NCI-H1930 (cell line): ENCODE data around the gene STAU1.
"Not testable (repeated sequence)": the region's sequence is repeated elsewhere in the genome, so short reads cannot be mapped to it uniquely, and the experiment has no call there.

Source experiments
- DNase-seq, 2 experiments: peaks; one replicate each; lab custom pipeline; 2025; lab: John Stamatoyannopoulos, UW

Gene STAU1

DNA sequence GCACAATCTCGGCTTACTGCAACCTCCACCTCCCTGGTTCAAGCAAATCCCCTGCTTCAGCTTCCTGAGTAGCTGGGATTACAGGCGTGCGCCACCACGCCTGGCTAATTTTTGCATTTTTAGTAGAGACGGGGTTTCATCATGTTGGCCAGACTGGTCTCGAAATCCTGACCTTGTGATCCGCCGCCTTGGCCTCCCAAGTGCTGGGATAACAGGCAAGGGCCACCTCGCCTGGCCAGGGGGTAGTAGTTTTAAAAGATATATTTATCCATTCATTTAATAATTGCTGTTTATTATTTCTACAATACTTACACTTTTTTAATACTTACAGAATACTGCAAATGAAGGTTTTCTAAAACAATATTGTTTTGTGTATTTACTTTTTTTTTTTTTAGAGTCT lies 15.6 kb upstream of the STAU1 start:
- no peak for DNase-seq

DNA sequence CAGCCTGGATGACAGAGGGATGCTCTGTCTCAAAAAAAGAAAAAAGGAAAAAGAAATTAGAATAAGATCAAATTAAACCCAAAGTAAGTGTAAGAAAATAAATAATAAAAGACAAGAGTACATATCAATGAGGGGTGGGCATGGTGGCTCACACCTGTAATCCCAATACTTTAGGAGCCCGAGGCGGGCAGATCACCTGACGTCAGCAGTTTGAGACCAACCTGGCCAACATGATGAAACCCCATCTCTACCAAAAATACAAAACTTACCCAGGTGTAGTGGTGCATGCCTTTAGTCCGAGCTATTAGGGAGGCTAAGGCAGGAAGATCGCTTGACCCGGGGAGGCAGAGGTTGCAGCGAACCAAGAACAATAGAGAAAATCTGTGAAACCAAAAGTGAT lies 14.9 kb upstream of the STAU1 start:
- no peak for DNase-seq

DNA sequence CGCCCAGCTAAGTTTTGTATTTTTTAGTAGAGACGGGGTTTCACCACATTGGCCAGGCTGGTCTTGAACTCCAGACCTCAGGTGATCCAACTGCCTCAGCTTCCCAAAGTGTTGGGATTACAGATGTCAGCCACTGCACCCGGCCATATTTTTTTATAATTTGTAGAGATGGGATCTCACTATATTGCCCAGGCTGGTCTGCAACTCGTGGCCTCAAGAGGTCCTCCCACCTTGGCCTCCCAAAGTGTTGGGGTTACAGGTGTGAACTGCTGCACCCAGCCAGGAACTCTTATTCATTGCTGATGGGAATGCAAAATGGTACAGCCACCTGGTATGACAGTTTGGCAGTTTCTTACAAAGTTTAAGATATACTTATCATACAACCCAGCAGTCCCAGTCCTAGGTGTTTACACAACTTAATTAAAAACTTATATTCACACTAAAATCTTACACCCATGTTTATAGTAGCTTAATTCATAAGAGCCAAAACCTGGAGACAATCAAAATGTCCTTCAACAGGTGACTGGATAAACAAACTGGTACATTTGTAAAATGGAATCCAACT lies 11.7 kb upstream of the STAU1 start:
- DNase-seq, result no peak

DNA sequence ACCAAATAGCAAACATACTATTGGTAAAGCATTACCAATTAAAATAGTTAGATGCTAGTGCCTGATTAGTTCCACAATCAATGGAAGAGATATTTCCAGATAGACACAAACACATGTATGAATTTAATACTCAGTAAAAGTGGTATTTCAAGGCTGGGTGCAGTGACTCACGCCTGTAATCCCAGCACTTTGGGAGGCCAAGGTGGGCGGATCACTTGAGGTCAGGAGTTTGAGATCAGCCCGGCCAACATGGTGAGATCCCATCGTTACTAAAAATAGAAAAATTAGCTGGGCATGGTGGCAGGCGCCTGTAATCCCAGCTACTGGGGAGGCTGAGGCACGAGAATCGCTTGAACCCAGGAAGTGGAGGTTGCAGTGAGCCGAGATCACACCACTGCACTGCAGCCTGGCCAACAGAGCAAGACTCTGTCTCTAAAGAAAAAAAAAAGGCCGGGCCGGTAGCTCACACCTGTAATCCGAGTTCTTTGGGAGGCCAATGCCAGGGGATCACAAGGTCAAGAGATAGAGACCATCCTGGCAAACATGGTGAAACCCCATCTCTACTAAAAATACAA lies 4.9 kb upstream of the STAU1 start:
- DNase-seq, result not testable (repeated sequence)

DNA sequence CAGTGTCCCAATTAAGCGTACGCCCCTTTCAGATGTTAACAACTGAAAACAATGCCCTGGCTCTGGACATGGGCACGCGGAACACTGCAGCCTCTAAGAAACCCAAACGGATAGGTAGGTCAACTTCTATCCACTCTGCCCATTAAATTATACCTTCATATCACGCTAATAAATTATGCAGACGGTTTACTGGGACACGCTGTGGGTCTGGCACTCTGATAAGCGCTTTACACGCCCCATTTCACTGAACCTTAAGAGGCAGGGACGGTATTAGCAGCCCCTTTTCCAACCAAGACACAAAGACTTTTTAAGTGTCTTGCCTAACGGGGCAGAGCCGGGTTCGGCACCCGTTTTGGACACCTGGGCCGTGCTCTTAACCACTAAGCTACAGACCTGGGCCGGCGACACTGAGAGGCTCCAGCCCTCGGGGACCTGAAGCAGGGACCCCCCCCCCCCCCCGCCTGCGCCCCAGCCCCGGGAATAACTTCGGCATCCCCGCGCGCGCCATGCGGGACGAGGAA lies 744 bp downstream of the STAU1 start:
- no peak for DNase-seq

DNA sequence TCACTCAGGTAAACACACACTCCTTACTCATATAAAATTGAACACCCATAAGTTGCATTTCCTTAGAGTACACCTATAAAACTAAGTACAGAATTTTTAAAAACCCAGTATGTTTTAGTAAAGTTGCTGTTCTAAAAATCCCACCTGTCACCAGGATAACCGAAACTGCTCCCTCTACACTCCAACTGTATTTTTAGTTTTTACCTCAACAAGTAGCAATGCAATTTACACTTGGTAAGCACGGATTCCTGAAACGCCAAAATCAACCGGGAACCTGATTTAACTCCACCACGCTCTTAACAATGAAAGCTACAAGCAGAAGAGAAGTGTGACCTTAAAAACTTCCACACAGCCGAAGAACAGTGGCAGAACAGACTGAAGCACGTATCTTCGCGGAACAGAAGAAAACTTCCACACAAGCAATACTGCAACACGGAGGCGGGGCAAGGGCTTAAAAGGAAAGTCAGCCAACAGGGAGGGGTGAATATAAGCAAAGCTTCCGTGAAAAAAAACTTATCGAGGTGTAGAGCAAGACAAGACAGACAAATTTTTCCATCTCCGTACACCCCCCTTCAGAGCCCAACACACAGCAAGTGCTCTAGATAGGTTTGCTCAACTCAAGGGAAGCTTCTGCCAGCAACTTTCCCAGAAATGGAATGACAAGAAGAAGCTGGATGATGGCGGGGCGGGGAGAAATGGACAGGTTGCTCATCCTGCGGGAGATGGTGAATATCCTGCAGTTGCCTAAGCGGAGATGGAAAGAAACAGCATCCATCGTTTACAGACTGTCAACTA lies 1.4 kb downstream of the STAU1 start:
- DNase-seq, result no peak

DNA sequence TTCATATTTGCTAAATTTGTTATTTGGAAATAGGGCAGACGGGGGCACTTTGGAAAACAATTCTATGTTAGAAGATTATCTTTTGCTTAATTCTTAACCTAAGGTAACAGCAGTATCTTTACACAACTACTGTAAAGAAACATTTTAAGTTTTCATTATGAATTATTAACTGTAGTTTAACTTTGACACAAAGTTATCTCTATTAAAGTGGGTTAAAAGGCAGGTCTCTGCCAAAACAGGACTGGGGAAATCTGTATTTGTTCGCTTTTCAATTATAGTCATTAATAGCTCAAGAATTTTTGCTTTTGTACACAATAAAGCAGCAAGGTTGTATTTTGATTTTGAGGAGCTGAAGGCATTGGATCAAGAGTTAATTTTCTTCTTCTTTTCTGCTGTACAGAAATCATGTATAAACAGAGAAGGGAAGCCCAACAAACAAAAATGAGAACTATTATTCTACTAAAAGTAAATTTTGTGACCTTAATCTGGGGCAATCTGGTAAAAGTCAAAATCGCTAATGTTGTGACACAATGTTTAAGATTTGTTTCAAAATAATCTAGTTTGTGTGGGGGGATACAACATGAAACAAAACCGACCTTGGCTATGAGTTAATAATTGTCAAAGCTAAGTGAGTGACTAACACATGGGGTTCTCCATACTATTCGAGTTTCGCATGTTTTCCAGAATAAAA lies 2.9 kb downstream of the STAU1 start:
- DNase-seq, result no peak

DNA sequence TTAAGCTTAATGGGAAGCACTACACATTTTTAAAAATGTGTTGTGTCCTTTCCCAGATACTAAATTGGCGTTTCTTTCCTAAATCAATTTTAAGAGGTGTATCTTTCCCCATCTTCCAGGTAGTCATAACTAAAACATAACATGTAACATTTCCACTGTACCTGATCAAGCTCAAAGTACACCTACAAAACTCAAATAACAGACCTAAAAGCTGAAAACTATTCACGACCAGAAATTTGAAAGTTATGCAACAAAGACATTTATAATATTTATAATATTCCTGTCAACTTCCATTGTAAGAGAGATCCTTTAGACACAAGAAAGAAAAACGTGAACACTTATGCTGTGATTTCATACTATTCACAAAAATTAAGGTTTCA lies 3.5 kb downstream of the STAU1 start:
- no peak for DNase-seq

DNA sequence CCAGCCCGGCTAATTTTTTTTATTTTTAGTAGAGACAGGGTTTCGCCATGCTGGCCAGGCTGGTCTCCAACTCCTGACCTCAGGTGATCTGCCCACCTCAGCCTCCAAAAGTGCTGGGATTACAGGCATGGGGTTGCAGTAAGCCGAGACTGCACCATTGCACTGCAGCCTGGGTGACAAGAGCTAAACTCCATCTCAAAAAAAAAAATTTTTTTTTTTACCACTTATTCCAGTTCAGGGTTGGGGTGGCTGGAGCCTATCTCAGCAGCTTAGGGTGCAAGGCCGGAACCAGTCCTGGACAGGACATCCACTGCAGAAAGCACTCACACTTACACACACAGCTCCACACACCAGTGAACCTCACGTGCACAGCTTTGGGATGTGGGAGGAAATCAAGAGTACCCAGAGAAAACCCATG lies 4.0 kb downstream of the STAU1 start:
- not testable (repeated sequence) for DNase-seq

DNA sequence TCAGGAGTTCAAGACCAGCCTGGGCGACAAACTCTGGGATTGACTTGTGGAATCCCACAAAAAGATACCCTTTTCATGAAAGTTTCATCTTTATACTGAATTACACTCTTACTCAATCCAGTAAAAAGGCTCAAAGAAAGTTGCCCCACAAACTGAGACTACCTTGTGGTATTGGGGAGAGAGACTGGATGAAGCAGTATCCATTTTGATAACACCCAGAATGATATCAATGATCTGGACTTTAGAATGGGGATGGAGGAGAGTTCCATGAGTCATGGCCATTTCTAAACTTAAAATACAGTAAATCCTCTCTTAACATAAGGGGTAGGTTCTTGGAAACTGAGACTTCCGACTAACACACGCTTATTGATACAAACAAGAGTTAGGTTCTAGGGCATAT lies 4.7 kb downstream of the STAU1 start:
- no peak for DNase-seq

DNA sequence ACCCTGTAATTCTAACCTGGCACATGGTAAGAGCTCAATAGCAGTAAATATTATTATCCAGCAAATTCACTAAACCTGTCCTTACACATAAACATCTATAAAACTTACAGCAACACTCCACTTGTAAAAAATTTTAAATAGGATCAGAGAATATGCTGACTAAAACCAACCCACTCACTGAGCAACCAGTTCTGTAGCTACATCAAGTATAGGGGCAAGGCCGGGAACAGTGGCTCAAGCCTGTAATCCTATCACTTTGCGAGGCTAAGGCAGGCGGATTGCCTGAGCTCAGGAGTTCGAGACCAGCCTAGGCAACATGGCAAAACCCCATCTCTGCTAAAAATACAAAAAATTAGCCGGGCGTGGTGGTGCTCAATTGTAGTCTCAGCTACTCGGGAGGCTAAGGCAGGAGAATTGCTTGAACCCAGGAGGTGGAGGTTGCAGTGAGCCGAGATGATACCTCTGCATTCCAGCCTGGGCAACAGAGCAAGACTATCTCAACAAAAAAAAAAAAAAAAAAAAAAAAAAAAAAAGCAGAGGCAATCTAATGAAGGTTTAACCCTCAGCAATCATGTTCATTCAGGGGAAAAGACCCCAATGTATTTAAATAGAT lies 6.8 kb downstream of the STAU1 start:
- no peak for DNase-seq

DNA sequence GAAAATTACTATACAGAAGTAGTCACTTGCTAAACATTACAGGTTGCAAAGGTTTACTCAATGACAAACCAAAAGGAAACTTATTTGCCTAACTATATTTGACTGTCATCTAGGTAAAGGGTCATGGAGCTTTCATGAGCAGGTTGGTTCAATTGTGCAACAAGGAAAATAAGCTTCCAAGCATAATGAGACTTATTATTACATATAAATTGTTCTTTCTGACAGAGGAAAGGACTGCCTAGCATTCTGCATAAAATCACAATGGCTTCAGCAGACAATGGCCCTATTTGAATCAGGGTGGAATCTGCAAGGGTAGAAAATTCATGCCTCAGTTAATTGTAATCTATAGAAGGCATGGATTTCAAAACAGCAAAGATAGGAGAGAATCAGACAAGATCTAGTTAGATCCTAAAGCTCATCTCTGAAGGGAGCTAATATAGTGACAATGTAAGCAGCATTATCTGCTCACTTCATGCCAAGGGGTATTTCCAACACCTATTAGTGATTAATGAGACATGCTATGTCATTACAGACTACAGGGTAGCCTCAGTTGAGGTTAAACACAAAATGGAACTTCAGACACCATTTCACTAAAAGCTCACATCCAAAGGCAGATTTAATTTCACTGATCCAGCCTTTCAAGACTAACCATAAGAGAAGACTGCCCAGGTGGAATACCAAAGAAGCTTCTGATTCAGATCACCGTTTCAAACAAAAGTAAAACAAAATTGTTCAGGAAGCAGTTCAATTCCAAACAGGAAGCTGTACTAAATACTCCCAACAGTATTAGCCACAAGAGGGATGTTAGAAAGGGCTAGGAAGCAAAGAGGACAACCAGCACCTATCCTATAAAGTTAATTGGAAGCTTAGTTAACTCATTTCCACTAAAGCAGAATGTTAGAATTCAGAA lies 8.5 kb downstream of the STAU1 start:
- DNase-seq, result no peak

DNA sequence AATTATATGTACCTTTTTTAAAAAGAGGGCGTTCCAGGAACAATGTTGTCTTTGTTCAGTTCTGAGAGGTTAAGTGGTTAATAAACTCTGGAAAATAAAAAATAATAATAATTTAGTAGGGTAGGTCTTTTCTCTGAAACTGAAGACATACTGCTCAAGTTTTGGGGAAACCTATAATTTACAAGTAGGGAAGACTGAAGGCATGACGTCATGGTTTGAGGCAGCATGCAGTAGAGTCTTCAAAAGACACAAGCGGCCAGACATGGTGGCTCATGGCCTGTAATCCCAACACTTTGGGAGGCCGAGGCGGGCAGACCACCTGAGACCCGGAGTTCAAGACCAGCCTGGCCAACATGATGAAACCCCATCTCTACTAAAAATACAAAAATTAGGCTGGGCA lies 14.0 kb downstream of the STAU1 start:
- no peak for DNase-seq

DNA sequence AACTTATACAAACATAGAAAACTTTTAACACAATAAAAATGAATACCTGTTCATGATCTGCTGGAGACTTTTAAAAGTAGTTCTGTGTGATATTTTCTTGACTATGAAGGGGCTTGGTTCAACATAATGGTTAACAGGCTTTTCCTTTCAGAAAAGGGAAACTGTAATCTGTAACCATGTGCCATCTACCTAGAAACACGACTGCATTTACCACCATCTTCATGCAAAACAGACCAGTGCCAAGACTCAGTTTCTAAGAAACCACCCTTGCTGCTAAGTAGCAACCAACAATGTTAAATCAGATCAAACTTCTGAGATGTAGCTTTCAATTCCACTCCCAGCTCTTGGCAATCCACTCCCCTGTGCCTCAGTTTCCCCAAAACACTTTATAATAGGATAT lies 15.7 kb downstream of the STAU1 start:
- no peak for DNase-seq

DNA sequence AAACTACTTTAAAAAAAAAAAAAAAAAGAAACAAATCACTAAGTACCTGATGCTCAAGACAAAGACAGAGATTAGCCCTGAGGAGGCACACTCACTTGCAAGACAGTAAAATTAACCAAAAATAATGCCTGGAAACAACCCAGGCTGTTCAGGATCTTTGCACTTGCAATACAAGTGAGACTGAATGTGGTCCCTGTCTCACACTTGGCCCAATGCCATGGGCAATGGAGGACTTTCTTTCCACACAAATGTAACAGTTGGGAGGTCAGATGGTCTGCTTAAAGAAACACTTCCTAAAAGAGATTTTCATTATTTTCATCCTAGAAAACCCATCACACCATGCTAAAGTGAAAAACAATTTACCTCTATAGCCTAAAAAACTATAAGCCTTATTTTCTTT lies 16.2 kb downstream of the STAU1 start:
- DNase-seq, result no peak

DNA sequence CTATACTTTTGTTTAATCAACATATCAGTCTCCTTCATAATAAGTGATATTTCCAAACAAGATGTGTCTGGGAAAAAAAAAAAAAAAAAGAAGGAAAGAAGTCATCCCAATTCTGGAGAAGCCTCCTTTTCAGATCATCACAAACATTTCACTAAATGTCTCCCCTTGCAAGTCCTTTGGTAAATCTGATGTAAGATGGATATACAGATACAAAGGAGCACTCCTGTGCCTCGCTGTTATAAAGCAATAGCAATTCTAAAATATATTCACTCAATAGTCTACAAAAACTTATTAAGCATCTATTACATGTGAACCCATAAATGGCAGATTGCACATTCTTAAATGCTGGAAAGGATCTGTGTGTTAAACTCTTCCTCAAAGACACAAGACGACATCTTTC lies 17.4 kb downstream of the STAU1 start:
- DNase-seq, result no peak

DNA sequence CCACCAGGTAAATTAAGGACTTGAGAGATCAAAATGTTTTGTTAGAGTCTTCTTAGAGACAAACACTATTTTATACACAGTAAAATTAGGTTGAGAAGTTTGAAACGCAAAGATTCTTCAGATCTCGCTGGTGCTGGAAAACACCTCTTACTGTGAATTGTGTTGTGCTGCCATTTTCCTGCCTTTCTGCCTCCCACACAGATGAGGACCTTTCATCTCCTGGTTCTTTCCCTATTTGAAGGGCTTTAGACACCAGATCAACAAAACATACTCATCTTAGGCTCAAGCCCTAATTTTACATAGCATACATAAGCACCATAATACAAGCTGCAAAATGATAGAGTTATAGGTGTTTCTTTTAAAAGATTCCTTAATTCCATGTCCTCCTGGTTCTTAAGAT lies 18.6 kb downstream of the STAU1 start:
- no peak for DNase-seq

DNA sequence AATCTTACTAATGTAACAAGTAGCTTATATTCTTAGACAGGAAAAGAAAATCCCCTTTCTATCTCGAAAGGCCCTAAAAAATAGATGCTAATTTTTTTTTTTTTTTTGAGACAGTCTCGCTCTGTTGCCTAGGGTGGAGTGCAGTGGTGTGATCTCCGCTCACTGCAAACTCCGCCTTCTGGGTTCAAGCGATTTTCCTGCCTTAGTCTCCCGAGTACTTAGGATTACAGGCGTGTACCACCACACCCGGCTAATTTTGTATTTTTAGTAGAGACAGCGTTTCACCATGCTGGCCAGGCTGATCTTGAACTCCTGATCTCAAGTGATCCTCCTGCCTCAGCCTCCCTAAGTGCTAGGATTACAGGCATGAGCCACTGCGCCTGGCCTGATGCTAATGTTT lies 19.3 kb downstream of the STAU1 start:
- not testable (repeated sequence) for DNase-seq

DNA sequence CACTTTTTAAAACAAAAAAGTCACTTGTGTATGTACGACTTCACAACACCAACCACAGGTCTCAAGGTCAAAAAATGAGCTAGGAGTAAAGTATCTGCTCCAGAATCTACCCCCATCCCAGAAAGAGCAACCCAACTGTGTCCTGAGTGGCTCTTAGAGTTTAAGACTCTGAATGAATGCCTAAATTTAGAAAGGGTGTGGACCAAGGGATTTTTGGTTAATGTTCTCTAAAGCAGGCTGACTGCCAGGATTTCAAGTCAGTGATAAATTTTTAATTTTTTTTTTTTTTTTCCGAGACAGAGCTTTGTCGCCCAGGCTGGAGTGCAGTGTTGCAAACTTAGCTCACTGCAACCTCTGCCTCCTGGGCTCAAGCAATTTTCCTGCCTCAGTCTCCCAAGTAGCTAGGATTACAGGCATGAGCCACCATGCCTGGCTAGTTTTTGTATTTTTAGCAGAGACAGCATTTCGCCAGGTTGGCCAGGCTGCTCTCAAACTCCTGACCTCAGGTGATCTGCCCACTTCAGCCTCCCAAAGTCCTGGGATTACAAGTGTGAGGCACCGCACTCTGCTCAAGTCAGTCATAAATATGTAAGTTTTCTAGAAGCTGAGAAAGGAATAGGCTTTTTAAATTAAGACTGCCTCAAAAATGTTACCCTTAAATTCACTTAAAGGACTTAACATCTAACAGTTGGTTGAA lies 20.2 kb downstream of the STAU1 start:
- no peak for DNase-seq

DNA sequence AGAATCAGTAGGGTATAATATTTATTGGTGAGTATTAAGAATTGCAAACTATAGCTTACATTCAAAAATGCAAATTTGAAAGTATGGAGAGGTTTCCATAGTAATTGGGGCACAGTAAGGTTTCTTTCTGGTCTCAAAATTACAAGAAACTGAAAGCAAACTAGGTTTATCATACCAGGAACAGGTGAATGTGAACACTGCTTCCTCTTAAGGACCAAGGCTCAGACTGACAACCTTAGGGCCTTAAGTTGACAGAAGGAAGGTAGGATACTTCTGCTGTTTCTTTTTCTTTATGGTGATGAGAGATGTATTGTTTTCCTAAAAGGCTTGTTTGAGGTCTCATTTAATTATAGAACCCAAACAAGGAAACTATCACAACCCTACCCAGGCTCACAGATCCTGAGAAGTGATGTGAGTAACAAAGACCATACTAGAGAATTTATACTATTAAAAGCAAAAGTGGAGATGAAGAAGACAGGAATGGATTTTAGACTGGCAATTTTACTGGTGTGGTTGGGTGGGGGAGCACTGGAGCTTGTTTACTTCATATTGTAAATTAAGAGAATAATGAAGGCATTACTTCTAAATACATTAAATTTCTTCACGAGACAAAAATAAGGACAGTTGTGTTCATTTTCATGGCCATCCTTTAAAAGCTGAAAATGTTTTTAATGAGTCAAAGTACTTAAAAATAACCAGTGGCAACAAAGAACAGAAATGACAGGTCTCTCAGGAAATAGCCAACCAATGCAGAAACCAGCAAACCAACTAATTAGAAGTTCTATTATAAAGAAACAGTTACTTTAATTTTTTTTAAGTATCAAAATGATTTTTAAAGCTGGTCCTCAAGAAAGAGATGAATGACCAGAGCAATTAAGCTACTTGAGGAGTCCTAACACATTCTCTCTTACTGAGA lies 21.3 kb downstream of the STAU1 start:
- no peak for DNase-seq
